HEK293 (cell line): ENCODE results near the gene PHKG2.
A peak's percentile ranks its signal among the peaks of the same experiment; 100 is the strongest.

Source experiments
- CTCF ChIA-PET: fragments of 350-600 bp; formaldehyde crosslinking; extraction: SDS; loops from one replicate; lab custom pipeline; 2021; ENCODE audit warnings: antibody characterized with exemption; lab: Yijun Ruan, JAX
- POLR2A ChIA-PET: fragments of 300-600 bp; formaldehyde crosslinking; extraction: SDS; loops from one replicate; lab custom pipeline; 2020; ENCODE audit warnings: antibody characterized with exemption, inconsistent platforms; lab: Yijun Ruan, JAX
- H3K27ac ChIP-seq: fragments of 200-500 bp; sonication (Bioruptor generic); 2 replicates; pipeline ENCODE4 v1.5.1; 2014; ENCODE audit warnings: low read depth, low read length, control low read depth, inconsistent platforms; ENCODE audit errors: extremely low read depth
- H3K36me3 ChIP-seq, 2 experiments: fragments of 200-500 bp in 1 of 2; sonication (Bioruptor generic) in 1 of 2; 1 replicate in 1 of 2; 2 replicates in 1 of 2; pipeline ENCODE4 v1.5.1; 2014 to 2017; ENCODE audit warnings: inconsistent platforms in 2 of 2, low read length in 2 of 2; ENCODE audit not compliant: control insufficient read depth in 2 of 2, insufficient read depth in 1 of 2
- H3K4me1 ChIP-seq: fragments of 200-500 bp; sonication (Bioruptor generic); 2 replicates; pipeline ENCODE4 v1.5.1; 2014; ENCODE audit warnings: mild to moderate bottlenecking, low read length, inconsistent platforms; ENCODE audit not compliant: control insufficient read depth, insufficient read depth
- H3K4me3 ChIP-seq: 2 replicates; pipeline ENCODE4 v1.5.1; 2011; ENCODE audit warnings: low read depth, mild to moderate bottlenecking, control low read depth, low read length, moderate library complexity
- H3K9me3 ChIP-seq: fragments of 200-500 bp; sonication (Bioruptor generic); 2 replicates; pipeline ENCODE4 v1.5.1; 2014; ENCODE audit warnings: low read depth, low read length, inconsistent platforms; ENCODE audit not compliant: control insufficient read depth, insufficient read depth
- EGR2 ChIP-seq: fragments of 450-650 bp; formaldehyde crosslinking; IDR thresholded peaks from 2 replicates; pipeline ENCODE4 v1.5.1; 2016; ENCODE audit warnings: low read depth, missing biosample characterization, missing genetic modification characterization
- GLIS1 ChIP-seq: fragments of 450-650 bp; formaldehyde crosslinking; IDR thresholded peaks from 2 replicates; pipeline ENCODE4 v1.5.1; 2016; ENCODE audit warnings: missing biosample characterization, missing genetic modification characterization
- HOXD13 ChIP-seq: sonication (generic); formaldehyde crosslinking; IDR thresholded peaks from 2 replicates; pipeline ENCODE4 v1.8.0; 2022; ENCODE audit warnings: missing genetic modification reagents, borderline replicate concordance
- IKZF3 ChIP-seq: fragments of 450-650 bp; IDR thresholded peaks from 2 replicates; pipeline ENCODE4 v1.5.0; 2018; ENCODE audit warnings: missing biosample characterization, mild to moderate bottlenecking, missing genetic modification characterization, moderate library complexity
- KLF8 ChIP-seq: fragments of 450-650 bp; formaldehyde crosslinking; IDR thresholded peaks from 2 replicates; pipeline ENCODE4 v1.5.1; 2016; ENCODE audit warnings: missing biosample characterization, missing genetic modification characterization
- PBX3 ChIP-seq: sonication (generic); formaldehyde crosslinking; IDR thresholded peaks from 2 replicates; pipeline ENCODE4 v1.8.1; 2022; ENCODE audit warnings: mild to moderate bottlenecking, moderate library complexity, missing genetic modification reagents
- PRDM4 ChIP-seq: fragments of 450-650 bp; formaldehyde crosslinking; IDR thresholded peaks from 2 replicates; pipeline ENCODE4 v1.5.1; 2017; ENCODE audit warnings: missing biosample characterization, missing genetic modification characterization
- YY1 ChIP-seq: fragments of 450-650 bp; formaldehyde crosslinking; IDR thresholded peaks from 2 replicates; pipeline ENCODE4 v1.5.1; 2018; ENCODE audit warnings: missing biosample characterization, missing genetic modification characterization
- YY2 ChIP-seq: fragments of 450-650 bp; formaldehyde crosslinking; IDR thresholded peaks from 2 replicates; pipeline ENCODE4 v1.5.1; 2016; ENCODE audit warnings: missing biosample characterization, missing genetic modification characterization
- ZBTB17 ChIP-seq: fragments of 450-650 bp; formaldehyde crosslinking; IDR thresholded peaks from 2 replicates; pipeline ENCODE4 v1.5.1; 2016; ENCODE audit warnings: missing biosample characterization, missing genetic modification characterization
- ZBTB26 ChIP-seq: fragments of 450-650 bp; formaldehyde crosslinking; optimal IDR thresholded peaks from 2 replicates; pipeline ENCODE3; 2016; ENCODE audit warnings: missing biosample characterization, mild to moderate bottlenecking, missing genetic modification characterization
- ZNF16 ChIP-seq: fragments of 450-650 bp; formaldehyde crosslinking; IDR thresholded peaks from 2 replicates; pipeline ENCODE4 v1.5.1; 2016; ENCODE audit warnings: low read depth, missing biosample characterization, missing genetic modification characterization
- ZNF362 ChIP-seq: fragments of 450-650 bp; formaldehyde crosslinking; IDR thresholded peaks from 2 replicates; pipeline ENCODE4 v1.5.1; 2016; ENCODE audit warnings: missing biosample characterization, missing genetic modification characterization
- ZNF366 ChIP-seq: fragments of 450-650 bp; formaldehyde crosslinking; conservative IDR thresholded peaks from 2 replicates; pipeline ENCODE4 v1.5.1; 2016; ENCODE audit warnings: missing biosample characterization, missing genetic modification characterization
- ZNF391 ChIP-seq: fragments of 450-650 bp; formaldehyde crosslinking; IDR thresholded peaks from 2 replicates; pipeline ENCODE4 v1.5.1; 2016; ENCODE audit warnings: low read depth, missing biosample characterization, missing genetic modification characterization, borderline replicate concordance
- ZNF404 ChIP-seq: fragments of 450-650 bp; formaldehyde crosslinking; IDR thresholded peaks from 2 replicates; pipeline ENCODE4 v1.5.1; 2017; ENCODE audit warnings: missing biosample characterization, missing genetic modification characterization
- ZNF510 ChIP-seq: fragments of 450-650 bp; formaldehyde crosslinking; IDR thresholded peaks from 2 replicates; pipeline ENCODE4 v1.5.1; 2018; ENCODE audit warnings: mild to moderate bottlenecking, missing genetic modification characterization, missing biosample characterization; ENCODE audit not compliant: insufficient replicate concordance
- ZNF600 ChIP-seq: fragments of 450-650 bp; formaldehyde crosslinking; IDR thresholded peaks from 2 replicates; pipeline ENCODE4 v1.5.1; 2016; ENCODE audit warnings: missing biosample characterization, missing genetic modification characterization
- ZNF610 ChIP-seq: fragments of 450-650 bp; formaldehyde crosslinking; IDR thresholded peaks from 2 replicates; pipeline ENCODE4 v1.5.1; 2016; ENCODE audit warnings: missing biosample characterization, missing genetic modification characterization, borderline replicate concordance
- ZNF629 ChIP-seq: fragments of 450-650 bp; formaldehyde crosslinking; IDR thresholded peaks from 2 replicates; pipeline ENCODE4 v1.5.1; 2017; ENCODE audit warnings: missing biosample characterization, missing genetic modification characterization
- ZNF639 ChIP-seq: fragments of 450-650 bp; formaldehyde crosslinking; IDR thresholded peaks from 2 replicates; pipeline ENCODE4 v1.5.1; 2016; ENCODE audit warnings: missing biosample characterization, missing genetic modification characterization
- TF ChIP-seq, protein P1 (sequence below): fragments of 450-650 bp; formaldehyde crosslinking; IDR thresholded peaks from 2 replicates; pipeline ENCODE4 v1.5.1; 2017; ENCODE audit warnings: missing biosample characterization, missing genetic modification characterization
- TF ChIP-seq, protein P2 (sequence below): fragments of 450-650 bp; formaldehyde crosslinking; IDR thresholded peaks from 2 replicates; pipeline ENCODE4 v1.5.1; 2016; ENCODE audit warnings: missing biosample characterization, missing genetic modification characterization

Gene PHKG2

DNA sequence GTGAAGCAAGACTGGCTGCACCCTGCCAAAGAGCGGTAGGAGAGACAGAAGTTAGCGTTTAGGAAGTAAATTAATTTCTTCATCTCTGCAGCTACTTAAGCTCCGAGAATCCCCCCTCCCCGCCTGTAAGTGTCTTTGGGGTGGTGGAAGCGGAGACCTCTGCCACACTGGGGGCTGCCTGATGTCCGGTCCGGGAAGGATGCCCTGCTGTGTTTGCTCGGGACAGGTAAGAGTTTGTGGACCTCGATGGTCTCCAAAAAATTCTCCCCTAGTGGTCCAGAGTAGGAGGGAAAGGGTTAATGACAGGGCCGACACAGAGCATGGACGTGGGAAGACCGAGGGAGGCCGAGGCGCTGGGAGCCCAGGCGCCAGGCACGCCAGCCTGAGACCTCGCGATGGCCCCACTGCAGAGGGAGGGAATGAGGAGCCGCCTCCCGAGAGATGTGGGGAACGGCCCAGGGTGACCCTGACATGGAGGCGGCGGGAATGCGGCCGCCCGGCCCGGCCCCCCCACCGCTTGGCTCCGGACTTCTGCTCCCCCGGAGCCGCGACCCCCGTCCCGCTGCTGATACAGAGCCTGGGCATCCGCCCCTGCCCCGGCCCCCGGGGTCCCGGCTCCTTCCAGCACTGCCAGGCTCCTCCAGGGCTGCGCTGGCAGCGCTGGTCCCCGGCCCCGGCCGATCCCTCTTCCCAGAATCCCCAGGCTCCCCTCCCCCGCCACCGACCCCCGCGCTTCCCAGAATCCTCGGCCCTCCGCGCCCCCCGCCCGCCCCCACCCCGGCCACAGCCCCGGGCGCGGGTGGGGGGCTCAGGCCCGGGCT, 38.1 kb downstream of the PHKG2 start:
- peaks cover 3% of the 10 kb centered on the region; the same call in 1 of the 2 replicates for H3K4me1 ChIP-seq
- peak overlapping the region; percentile 96 for H3K4me3 ChIP-seq
- ChIA-PET POLR2A (interaction anchor here (0.7 to 2.8 kb wide), 13 partner anchors 8 to 88 kb away, joined by 3 to 132 read pairs (median 5); partner anchors contain the start of genes PHKG2 and SRCAP), CTCF (interaction anchor here (0.6 to 1.3 kb wide), 2 partner anchors 19 to 80 kb away, joined by 4 to 5 read pairs; no protein-coding TSS in a partner anchor)
- peak overlapping the region; percentile 83 for H3K27ac ChIP-seq
- no peaks in the 10 kb centered on the region for H3K9me3 ChIP-seq
- H3K36me3 ChIP-seq = peaks cover 0 to 41% of the 10 kb centered on the region in 2 experiments; a peak in 1 of 3 replicates
- TF ChIP-seq GLIS1 = peak; percentile 53
- TF ChIP-seq ZNF366 (tag by site-specific recombination) = peak; percentile 56
- TF ChIP-seq EGR2 (tag by site-specific recombination) = peak; percentile 86
- no peak for TF ChIP-seq ZNF510 (tag by site-specific recombination)
- no peak for TF ChIP-seq YY2 (tag by site-specific recombination)
- TF ChIP-seq ZNF362 = no peak
- TF ChIP-seq, protein P1, sequence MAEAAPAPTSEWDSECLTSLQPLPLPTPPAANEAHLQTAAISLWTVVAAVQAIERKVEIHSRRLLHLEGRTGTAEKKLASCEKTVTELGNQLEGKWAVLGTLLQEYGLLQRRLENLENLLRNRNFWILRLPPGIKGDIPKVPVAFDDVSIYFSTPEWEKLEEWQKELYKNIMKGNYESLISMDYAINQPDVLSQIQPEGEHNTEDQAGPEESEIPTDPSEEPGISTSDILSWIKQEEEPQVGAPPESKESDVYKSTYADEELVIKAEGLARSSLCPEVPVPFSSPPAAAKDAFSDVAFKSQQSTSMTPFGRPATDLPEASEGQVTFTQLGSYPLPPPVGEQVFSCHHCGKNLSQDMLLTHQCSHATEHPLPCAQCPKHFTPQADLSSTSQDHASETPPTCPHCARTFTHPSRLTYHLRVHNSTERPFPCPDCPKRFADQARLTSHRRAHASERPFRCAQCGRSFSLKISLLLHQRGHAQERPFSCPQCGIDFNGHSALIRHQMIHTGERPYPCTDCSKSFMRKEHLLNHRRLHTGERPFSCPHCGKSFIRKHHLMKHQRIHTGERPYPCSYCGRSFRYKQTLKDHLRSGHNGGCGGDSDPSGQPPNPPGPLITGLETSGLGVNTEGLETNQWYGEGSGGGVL (tag by site-specific recombination) = peak; percentile 33
- TF ChIP-seq ZNF629 (tag by site-specific recombination) = 0 out of 2 replicates have a peak, but pooled peaks have one; percentile 0
- 0 out of 2 replicates have a peak, but pooled peaks have one; percentile 16 for TF ChIP-seq ZNF610
- TF ChIP-seq, protein P2, sequence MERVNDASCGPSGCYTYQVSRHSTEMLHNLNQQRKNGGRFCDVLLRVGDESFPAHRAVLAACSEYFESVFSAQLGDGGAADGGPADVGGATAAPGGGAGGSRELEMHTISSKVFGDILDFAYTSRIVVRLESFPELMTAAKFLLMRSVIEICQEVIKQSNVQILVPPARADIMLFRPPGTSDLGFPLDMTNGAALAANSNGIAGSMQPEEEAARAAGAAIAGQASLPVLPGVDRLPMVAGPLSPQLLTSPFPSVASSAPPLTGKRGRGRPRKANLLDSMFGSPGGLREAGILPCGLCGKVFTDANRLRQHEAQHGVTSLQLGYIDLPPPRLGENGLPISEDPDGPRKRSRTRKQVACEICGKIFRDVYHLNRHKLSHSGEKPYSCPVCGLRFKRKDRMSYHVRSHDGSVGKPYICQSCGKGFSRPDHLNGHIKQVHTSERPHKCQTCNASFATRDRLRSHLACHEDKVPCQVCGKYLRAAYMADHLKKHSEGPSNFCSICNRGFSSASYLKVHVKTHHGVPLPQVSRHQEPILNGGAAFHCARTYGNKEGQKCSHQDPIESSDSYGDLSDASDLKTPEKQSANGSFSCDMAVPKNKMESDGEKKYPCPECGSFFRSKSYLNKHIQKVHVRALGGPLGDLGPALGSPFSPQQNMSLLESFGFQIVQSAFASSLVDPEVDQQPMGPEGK (tag by site-specific recombination) = peak; percentile 47
- peak; percentile 56 for TF ChIP-seq ZBTB17 (tag by site-specific recombination)
- TF ChIP-seq HOXD13 (CRISPR knock-in tag) = no peak
- peak; percentile 54 for TF ChIP-seq YY1 (tag by site-specific recombination)
- TF ChIP-seq ZNF600 = peak; percentile 89
- TF ChIP-seq ZNF391 (tag by site-specific recombination) = peak; percentile 36; the same call in 1 of the 2 replicates
- 0 out of 2 replicates have a peak, but pooled peaks have one; percentile 18 for TF ChIP-seq PRDM4 (tag by site-specific recombination)
- 0 out of 2 replicates have a peak, but pooled peaks have one; percentile 53 for TF ChIP-seq PBX3 (CRISPR knock-in tag)
- TF ChIP-seq ZNF639 (tag by site-specific recombination) = 0 out of 2 replicates have a peak, but pooled peaks have one; percentile 27
- TF ChIP-seq ZNF404 (tag by site-specific recombination) = no peak
- peak; percentile 53 for TF ChIP-seq ZBTB26
- peak; percentile 76 for TF ChIP-seq IKZF3 (tag by site-specific recombination)
- TF ChIP-seq ZNF16 (tag by site-specific recombination) = no peak
- TF ChIP-seq KLF8 (tag by site-specific recombination) = peak; percentile 41; the same call in 1 of the 2 replicates
